Right lobe of liver (tissue), 6 donors: ENCODE results near the gene KAZN. TPM values are rescaled to one million over a fixed set of nuclear protein-coding genes. Genes with fewer than 3 reads are reported as not detected.

Experiments used
- ATAC-seq, 4 donors: fragments of 200-7000 bp; cut with Tn5 transposase; one replicate each; pipeline ENCODE4 v1.9.1; 2020; ENCODE audit warnings: mild to moderate bottlenecking in 4 of 4, moderate library complexity in 4 of 4
- DNase-seq, 3 donors: peaks; one replicate each; pipeline ENCODE4 v3.0.0-alpha.2; 2020
- H3K27ac ChIP-seq, 3 donors: fragments of 200-600 bp; one replicate each; pipeline ENCODE4 v1.8.0; 2022
- H3K27me3 ChIP-seq, 2 donors: fragments of 200-600 bp; one replicate each; pipeline ENCODE4 v1.8.0; 2022
- H3K36me3 ChIP-seq, 4 donors: fragments of 200-600 bp; sonication (generic) in 1 of 4; one replicate each; pipeline versions ENCODE4 v1.5.1 to v1.8.0; 2017 to 2022; ENCODE audit warnings: control low read depth in 1 of 4
- H3K4me1 ChIP-seq, 4 donors: fragments of 200-600 bp; sonication (generic) in 1 of 4; one replicate each; pipeline versions ENCODE4 v1.5.1 to v1.8.0; 2017 to 2022; ENCODE audit warnings: control low read depth in 1 of 4
- H3K4me3 ChIP-seq, 3 donors: fragments of 200-600 bp; one replicate each; pipeline ENCODE4 v1.8.0; 2022
- H3K9me3 ChIP-seq, 4 donors: fragments of 200-600 bp; sonication (generic) in 1 of 4; one replicate each; pipeline versions ENCODE4 v1.5.1 to v1.8.0; 2017 to 2022; ENCODE audit warnings: control low read depth in 1 of 4
- POLR2A ChIP-seq: fragments of 450-650 bp; IDR thresholded peaks from one replicate; pipeline ENCODE4 v1.6.1; 2017; ENCODE audit warnings: antibody characterized with exemption, mild to moderate bottlenecking
- WGBS: methylation state at CpG from one replicate; pipeline ENCODE4 v1.1.6; 2018; ENCODE audit warnings: low coverage, low lambda C conversion rate; ENCODE audit not compliant: insufficient coverage; ENCODE audit errors: missing lambda C conversion rate; 5-methylcytosine and 5-hydroxymethylcytosine counted together
- intact Hi-C, 2 donors: fragments of 100-400 bp; cut with DNase I; formaldehyde crosslinking; loops; one replicate each; pipeline versions ENCODE4 v1.11.2 to v1.14.1; 2022
- total RNA-seq, 6 experiments: library from RNA; depleted of rRNA in 2 of 6; stranded (reverse); fragments of >200 nt in 2 of 6; fragmentation: NEBNext Ultra II Directional in 3 of 6; extraction: Animal tissue kit (Norgen Biotek cat#: 25700) in 3 of 6; gene quantifications; one replicate each; pipeline versions ENCODE4 v1.1.0 to v1.2.4, GENCODE V29; 2016 to 2023
- TF ChIP-seq, protein P1 (sequence below), 4 donors: fragments of 200-600 bp in 3 of 4; fragments of 450-650 bp in 1 of 4; IDR thresholded peaks; one replicate each; pipeline versions ENCODE4 v1.5.1 to v1.8.0; 2016 to 2022; ENCODE audit warnings: antibody characterized with exemption in 4 of 4, mild to moderate bottlenecking in 2 of 4
- donor health status: DM: no; HTN: yes; CAD: no.
- donor health status: DM: no; HTN: no; CAD: no.
- donor health status: DM: no; HTN: no; CAD: no.
- donor health status: DM: no; HTN: yes; CAD: no.
- donor health status: DM: no; HTN: yes; CAD: no.

The KAZN gene
- total RNA-seq, 6 experiments from 2014 or later = 1.5 to 7.2 (median 2.7) TPM

DNA sequence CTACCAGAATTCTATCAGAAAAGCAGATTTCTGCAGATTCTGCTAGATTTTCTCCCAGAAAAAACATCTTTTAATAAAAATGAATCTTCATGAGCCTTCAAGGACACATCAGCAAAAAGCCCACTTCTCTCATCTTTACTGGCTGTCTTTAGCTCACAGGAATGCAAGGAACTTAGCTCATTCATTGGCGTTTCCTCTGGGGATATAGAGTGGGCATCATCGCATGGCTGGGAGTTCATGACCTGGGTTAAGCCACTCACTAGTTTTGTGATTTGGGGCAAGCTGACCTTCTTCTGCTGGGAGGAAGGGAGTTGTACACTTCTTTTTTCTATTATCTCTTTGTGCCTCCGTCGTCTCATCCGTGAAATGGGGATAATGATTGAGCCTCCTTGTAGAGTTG is 149.7 kb downstream of the KAZN start:
- intact Hi-C loops = no loop called here
- WGBS = 84% methylated on average over 5 of the region's 5 CpGs
- TF ChIP-seq POLR2A = no peak
- TF ChIP-seq, protein P1, sequence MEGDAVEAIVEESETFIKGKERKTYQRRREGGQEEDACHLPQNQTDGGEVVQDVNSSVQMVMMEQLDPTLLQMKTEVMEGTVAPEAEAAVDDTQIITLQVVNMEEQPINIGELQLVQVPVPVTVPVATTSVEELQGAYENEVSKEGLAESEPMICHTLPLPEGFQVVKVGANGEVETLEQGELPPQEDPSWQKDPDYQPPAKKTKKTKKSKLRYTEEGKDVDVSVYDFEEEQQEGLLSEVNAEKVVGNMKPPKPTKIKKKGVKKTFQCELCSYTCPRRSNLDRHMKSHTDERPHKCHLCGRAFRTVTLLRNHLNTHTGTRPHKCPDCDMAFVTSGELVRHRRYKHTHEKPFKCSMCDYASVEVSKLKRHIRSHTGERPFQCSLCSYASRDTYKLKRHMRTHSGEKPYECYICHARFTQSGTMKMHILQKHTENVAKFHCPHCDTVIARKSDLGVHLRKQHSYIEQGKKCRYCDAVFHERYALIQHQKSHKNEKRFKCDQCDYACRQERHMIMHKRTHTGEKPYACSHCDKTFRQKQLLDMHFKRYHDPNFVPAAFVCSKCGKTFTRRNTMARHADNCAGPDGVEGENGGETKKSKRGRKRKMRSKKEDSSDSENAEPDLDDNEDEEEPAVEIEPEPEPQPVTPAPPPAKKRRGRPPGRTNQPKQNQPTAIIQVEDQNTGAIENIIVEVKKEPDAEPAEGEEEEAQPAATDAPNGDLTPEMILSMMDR (IDR thresholded peaks at IDR 0.05) = no peak

DNA sequence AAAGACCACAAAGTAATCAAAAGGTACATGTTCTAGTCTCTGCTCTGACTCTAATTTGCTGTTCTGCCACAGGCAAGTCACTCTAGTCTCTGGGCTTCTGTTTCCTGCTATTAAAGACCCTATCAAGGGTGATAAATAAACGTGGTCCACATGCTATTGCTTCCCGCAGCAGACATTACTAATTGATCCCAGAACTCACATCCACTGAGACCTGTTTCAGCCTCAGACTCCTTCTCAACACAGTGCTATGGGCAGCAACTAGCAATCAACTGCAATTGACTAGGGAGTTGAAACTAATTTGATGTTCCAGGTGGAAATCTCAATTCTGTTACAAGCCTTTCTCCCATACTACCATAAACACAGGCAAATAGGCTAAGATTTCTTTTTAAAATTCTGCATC is 150.5 kb downstream of the KAZN start:
- H3K27ac ChIP-seq = no peak overlapping the region
- WGBS = 57% methylated on average over 2 of the region's 2 CpGs
- no peaks in the 10 kb centered on the region for H3K36me3 ChIP-seq
- no peak for DNase-seq
- H3K9me3 ChIP-seq = no peaks in the 10 kb centered on the region
- no peak for TF ChIP-seq POLR2A
- TF ChIP-seq, protein P1 (IDR thresholded peaks at IDR 0.05) = no peak
- no peaks in the 10 kb centered on the region for H3K4me1 ChIP-seq
- no peak overlapping the region for H3K4me3 ChIP-seq
- ATAC-seq = no peak
- H3K27me3 ChIP-seq = no peaks in the 10 kb centered on the region
- intact Hi-C loops = no loop called here

More for the DNA sequence above, 149.7 kb downstream of the KAZN start:
- Histone ChIP-seq H3K27me3 (no peaks in the 10 kb centered on the region), H3K36me3 (no peaks in the 10 kb centered on the region), H3K27ac (no peak overlapping the region), H3K4me1 (no peaks in the 10 kb centered on the region), H3K9me3 (no peaks in the 10 kb centered on the region), H3K4me3 (no peak overlapping the region)
- no peak for ATAC-seq
- DNase-seq = no peak

DNA sequence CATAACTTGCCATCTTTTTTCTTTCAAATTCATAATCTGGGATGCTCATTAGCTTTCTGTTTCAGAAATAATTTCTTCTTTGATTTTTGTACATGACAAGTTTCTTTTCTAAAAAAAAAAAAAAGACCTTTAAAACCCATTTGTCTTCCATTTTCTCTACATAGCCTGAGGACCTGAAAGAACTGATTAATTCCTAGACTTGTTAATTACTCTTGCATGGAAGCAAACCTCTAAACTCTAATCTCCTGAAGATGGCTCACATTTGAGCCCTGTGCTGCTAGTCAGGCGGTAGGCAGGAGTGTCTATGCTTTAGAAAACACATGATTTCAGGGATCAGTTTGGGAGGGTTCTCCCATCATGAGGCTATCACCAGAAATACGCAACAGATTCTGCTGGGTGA is 152.0 kb downstream of the KAZN start:
- H3K27me3 ChIP-seq = no peaks in the 10 kb centered on the region
- intact Hi-C loops = no loop called here
- H3K4me3 ChIP-seq = no peak overlapping the region
- no peak for TF ChIP-seq POLR2A
- DNase-seq (no peak), ATAC-seq (no peak)
- 73% methylated on average over 2 of the region's 2 CpGs for WGBS
- H3K9me3 ChIP-seq = no peaks in the 10 kb centered on the region
- H3K27ac ChIP-seq = no peak overlapping the region
- H3K36me3 ChIP-seq = no peaks in the 10 kb centered on the region
- H3K4me1 ChIP-seq = no peaks in the 10 kb centered on the region

DNA sequence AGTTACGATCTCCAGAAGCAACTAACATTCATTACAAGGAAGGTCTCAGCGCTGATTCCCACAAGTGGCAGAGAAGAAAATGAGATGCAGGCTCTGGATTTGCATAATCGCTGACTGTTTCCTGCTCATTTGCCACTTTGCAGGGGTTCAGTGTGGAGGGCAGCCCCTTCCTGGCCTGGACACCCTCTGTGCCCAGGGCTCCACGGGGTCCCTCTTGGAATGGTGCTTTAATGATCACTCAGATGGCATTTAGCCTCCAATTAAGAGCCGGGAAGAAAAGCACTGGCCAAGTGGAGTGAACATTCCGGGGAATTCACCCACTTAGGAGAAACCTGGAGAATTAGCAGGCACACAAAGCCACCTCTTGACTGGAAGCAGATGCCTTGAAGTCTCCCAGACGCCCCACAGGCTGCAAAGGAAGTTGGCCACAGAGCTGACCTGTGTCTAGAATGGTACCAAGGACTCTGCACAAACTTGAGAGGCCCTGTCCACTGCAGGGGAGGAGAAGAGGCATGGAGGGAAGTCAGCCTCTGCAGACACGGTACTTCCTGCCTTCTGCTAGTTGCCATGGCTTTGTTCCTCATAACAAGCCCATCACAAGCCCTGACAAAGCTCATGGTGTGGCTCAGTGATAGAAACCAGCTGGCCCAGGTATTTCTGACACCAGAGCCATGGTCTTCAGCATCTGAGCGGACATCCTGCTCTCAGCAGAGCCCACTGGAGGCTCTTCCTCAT is 157.2 kb downstream of the KAZN start:
- no peak for TF ChIP-seq POLR2A
- TF ChIP-seq, protein P1 (IDR thresholded peaks at IDR 0.05) = no peak
- ATAC-seq (no peak), DNase-seq (no peak)

DNA sequence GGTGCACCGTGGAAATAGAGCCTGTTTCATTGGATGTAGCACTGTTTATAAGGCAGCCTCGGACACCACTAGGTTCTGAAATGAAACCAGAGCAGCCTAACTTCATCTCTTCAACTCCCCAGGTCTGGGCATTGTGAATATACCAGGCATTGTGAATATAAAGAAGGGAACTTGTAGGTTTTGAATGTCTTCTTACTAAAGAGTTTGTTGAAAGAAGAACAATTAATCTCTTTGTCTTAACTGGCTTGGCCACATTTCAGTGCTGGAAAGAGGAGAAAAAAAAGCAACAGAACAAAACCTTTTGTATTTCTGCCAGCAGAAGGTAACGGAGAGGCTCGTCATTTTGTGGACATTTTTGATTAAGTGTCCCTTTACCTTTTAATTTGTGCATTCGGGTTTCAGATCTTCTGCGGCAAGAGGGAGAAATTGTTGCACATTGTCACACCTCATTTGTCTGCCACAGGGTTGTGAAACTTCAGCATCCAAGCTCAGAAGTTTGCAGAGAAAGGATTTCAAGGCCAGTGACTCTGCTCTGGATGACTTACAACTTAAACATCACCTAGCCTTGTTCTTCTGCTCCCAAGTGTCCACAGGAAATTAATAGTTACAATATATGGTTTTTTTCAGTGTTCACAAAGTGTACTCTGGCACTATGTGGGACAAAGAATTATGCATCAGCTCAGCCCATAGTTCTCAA is 158.3 kb downstream of the KAZN start:
- H3K36me3 ChIP-seq = no peaks in the 10 kb centered on the region
- H3K9me3 ChIP-seq = no peaks in the 10 kb centered on the region
- no peak overlapping the region for H3K4me3 ChIP-seq
- intact Hi-C loops = no loop called here
- no peak for DNase-seq
- H3K27ac ChIP-seq = no peak overlapping the region
- no peak for ATAC-seq
- TF ChIP-seq, protein P1 (IDR thresholded peaks at IDR 0.05) = no peak
- no peak for TF ChIP-seq POLR2A
- WGBS = 33% methylated on average over 6 of the region's 6 CpGs
- no peaks in the 10 kb centered on the region for H3K27me3 ChIP-seq
- H3K4me1 ChIP-seq = no peaks in the 10 kb centered on the region

More for the DNA sequence above, 157.2 kb downstream of the KAZN start:
- H3K9me3 ChIP-seq = no peaks in the 10 kb centered on the region
- 47% methylated on average over 5 of the region's 9 CpGs for WGBS
- no peaks in the 10 kb centered on the region for H3K27me3 ChIP-seq
- intact Hi-C loops = no loop called here
- H3K27ac ChIP-seq = no peak overlapping the region
- H3K36me3 ChIP-seq = no peaks in the 10 kb centered on the region
- H3K4me1 ChIP-seq = no peaks in the 10 kb centered on the region
- H3K4me3 ChIP-seq = no peak overlapping the region
